Measurements from ENCODE around the gene NAALADL2. TPM values are rescaled to one million over a fixed set of nuclear protein-coding genes. Genes with fewer than 3 reads are reported as not detected.

The NAALADL2 gene
- total RNA-seq, 1 donor from 2014 or later = 2.8 TPM

DNA sequence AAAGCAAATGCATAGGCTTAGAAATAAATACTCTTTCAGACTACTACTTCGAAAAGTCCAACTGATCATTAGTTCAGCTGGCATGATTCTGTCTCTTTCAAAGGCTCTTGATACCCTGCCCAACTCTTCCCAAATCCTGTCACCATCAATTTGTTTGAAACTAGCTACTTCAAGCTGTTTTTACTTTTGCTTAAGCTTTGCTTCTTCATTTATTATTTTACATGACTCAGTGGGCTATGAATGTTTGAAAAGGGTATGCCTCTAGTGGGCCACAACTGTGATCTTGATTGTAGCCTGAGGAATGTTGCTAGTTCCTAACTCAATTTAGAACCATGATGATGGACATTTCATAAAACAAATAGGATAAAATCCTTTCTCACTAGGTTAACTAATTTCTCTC, 340.8 kb downstream of the NAALADL2 start:
- no peak for TF ChIP-seq CTCF (conservative IDR thresholded peaks at IDR 0.05)
- Mint-ChIP-seq H3K36me3 (ENCODE audit: low read depth) (no peaks in the 10 kb centered on the region), H3K4me1 (no peaks in the 10 kb centered on the region), H3K27me3 (ENCODE audit: low read depth) (no peaks in the 10 kb centered on the region), H3K27ac (ENCODE audit: unreplicated experiment) (no peak overlapping the region), H3K9me3 (peaks cover 7% of the 10 kb centered on the region), H3K4me3 (no peak overlapping the region)
- DNase-seq (ENCODE audit: low read depth, low spot score) = no peak

DNA sequence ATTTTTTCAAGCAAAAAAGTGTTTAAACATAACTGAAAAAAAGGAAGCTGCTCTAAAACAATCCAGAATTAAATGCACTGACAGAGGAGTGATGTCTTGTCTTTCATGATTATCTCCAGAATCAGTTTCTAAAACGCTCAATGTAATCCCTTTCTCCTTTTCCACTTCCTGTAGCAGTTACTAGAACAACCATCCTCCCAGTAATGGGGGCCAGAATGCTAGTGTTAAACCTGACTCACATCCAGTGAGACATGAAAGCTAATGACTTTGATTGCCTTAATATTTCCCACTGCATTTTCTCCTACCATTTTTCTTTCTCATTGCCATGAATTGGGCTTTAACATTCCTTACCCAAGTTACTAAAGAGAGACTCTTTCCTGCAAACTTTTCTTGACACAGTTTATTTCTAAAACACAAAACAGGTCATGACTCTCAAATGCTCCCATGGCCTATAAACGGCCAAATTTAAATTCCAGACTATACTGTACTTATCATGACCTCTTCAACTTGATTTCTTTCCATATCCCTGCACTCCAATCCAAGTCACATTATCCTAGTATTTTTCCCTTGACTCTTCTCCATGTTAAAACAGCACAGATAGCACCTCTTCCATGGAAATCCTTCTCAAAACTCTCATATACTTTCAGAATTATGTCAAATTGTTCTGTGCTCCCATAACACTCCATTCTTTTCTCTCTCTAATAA, 341.4 kb downstream of the NAALADL2 start:
- H3K4me1 Mint-ChIP-seq = no peaks in the 10 kb centered on the region
- no peak overlapping the region for H3K4me3 Mint-ChIP-seq
- H3K27ac Mint-ChIP-seq (ENCODE audit: unreplicated experiment) = no peak overlapping the region
- no peak for DNase-seq (ENCODE audit: low read depth, low spot score)
- H3K9me3 Mint-ChIP-seq = peaks cover 9% of the 10 kb centered on the region
- no peak for TF ChIP-seq CTCF (conservative IDR thresholded peaks at IDR 0.05)
- no peaks in the 10 kb centered on the region for H3K27me3 Mint-ChIP-seq (ENCODE audit: low read depth)
- no peaks in the 10 kb centered on the region for H3K36me3 Mint-ChIP-seq (ENCODE audit: low read depth)

DNA sequence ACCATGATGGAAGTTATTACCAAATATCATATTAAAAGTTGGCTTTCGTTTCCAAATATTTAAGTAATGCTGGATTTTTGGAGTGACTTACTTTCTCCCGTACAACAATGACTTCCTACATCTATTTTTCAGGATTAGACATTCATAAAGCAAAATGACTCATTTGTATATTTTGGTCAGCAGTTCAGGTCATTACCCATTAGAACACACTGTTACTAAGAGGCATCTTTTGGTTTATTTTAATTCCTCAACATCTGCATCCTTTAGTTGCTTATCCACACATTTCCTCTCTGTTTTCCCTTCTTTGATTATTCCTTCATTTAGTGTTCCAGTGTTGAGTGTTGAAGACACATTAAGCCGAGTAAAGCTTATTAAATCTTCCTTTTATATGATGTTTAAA, 348.2 kb downstream of the NAALADL2 start:
- Mint-ChIP-seq H3K27ac (ENCODE audit: unreplicated experiment) (no peak overlapping the region), H3K9me3 (peaks cover 12% of the 10 kb centered on the region), H3K4me1 (peaks cover 13% of the 10 kb centered on the region), H3K4me3 (no peak overlapping the region), H3K27me3 (ENCODE audit: low read depth) (no peaks in the 10 kb centered on the region), H3K36me3 (ENCODE audit: low read depth) (peaks cover 2% of the 10 kb centered on the region)
- no peak for TF ChIP-seq CTCF (conservative IDR thresholded peaks at IDR 0.05)
- no peak for DNase-seq (ENCODE audit: low read depth, low spot score)

GRCh38 chr3:175208326-175208725, 349.2 kb downstream of the NAALADL2 start:
- H3K4me3 Mint-ChIP-seq = no peak overlapping the region
- H3K9me3 Mint-ChIP-seq = peaks cover 12% of the 10 kb centered on the region
- H3K4me1 Mint-ChIP-seq = peaks cover 13% of the 10 kb centered on the region
- DNase-seq (ENCODE audit: low read depth, low spot score) = no peak
- H3K27ac Mint-ChIP-seq (ENCODE audit: unreplicated experiment) = no peak overlapping the region
- H3K36me3 Mint-ChIP-seq (ENCODE audit: low read depth) = peaks cover 2% of the 10 kb centered on the region
- TF ChIP-seq CTCF (conservative IDR thresholded peaks at IDR 0.05) = no peak
- no peaks in the 10 kb centered on the region for H3K27me3 Mint-ChIP-seq (ENCODE audit: low read depth)

- DNase-seq (ENCODE audit: low read depth, low spot score) = no peak
- Mint-ChIP-seq H3K27ac (ENCODE audit: unreplicated experiment) (no peak overlapping the region), H3K4me1 (peaks cover 13% of the 10 kb centered on the region), H3K9me3 (no peaks in the 10 kb centered on the region), H3K36me3 (ENCODE audit: low read depth) (no peaks in the 10 kb centered on the region), H3K4me3 (no peak overlapping the region), H3K27me3 (ENCODE audit: low read depth) (no peaks in the 10 kb centered on the region)
- no peak for TF ChIP-seq CTCF (conservative IDR thresholded peaks at IDR 0.05)
These were observed 352.3 kb downstream of the NAALADL2 start for GRCh38 chr3:175211466-175211865.

All from neural crest cell (in vitro differentiated cells).